H1 (cell line): ENCODE measurements around the gene SMOC2. TPM values are rescaled to one million over a fixed set of nuclear protein-coding genes. Genes with fewer than 3 reads are reported as not detected.

ENCODE experiments used
- CTCF ChIA-PET: fragments of 300-600 bp; sonication (Branson Sonifier 250); formaldehyde crosslinking; loops from one replicate; lab custom pipeline; 2021; ENCODE audit not compliant: partially characterized antibody; lab: Charles Lee
- POLR2A ChIA-PET: fragments of 300-600 bp; sonication (Branson Sonifier 250); formaldehyde crosslinking; loops from one replicate; lab custom pipeline; 2021; ENCODE audit warnings: inconsistent platforms; ENCODE audit not compliant: partially characterized antibody; lab: Charles Lee
- DNase-seq, 2 experiments: peaks; one replicate each; pipeline versions ENCODE4 v3.0.0 to v3.0.0-alpha.2; 2010 to 2022; ENCODE audit warnings: low spot score in 2 of 2, low read depth in 1 of 2, mixed read lengths in 1 of 2
- FAIRE-seq: peaks from 2 replicates; lab custom pipeline; 2011; peaks lifted over from hg19 to GRCh38; lab: Jason Lieb, UNC
- H2AFZ ChIP-seq: 2 replicates; pipeline ENCODE4 v1.8.1; 2012; ENCODE audit warnings: low read length, inconsistent platforms
- H2AK5ac ChIP-seq: 2 replicates; pipeline ENCODE4 v1.6.1; 2013; ENCODE audit warnings: low read depth, low read length
- H2BK120ac ChIP-seq: replicated peaks from 2 replicates; pipeline ENCODE3; 2013; ENCODE audit warnings: low read depth, low read length, inconsistent platforms
- H2BK12ac ChIP-seq: 2 replicates; pipeline ENCODE4 v1.6.1; 2013; ENCODE audit warnings: low read depth, low read length
- H2BK15ac ChIP-seq: 2 replicates; pipeline ENCODE4 v1.6.1; 2013; ENCODE audit warnings: low read length
- H2BK20ac ChIP-seq: 2 replicates; pipeline ENCODE4 v1.6.1; 2013; ENCODE audit warnings: low read length
- H2BK5ac ChIP-seq: 2 replicates; pipeline ENCODE4 v1.6.1; 2013; ENCODE audit warnings: low read depth, low read length
- H3K14ac ChIP-seq: 2 replicates; pipeline ENCODE4 v1.6.1; 2013; ENCODE audit warnings: inconsistent platforms; ENCODE audit not compliant: insufficient read length
- H3K18ac ChIP-seq: 2 replicates; pipeline ENCODE4 v1.6.1; 2013; ENCODE audit warnings: low read length; ENCODE audit errors: extremely low read depth
- H3K23ac ChIP-seq: 2 replicates; pipeline ENCODE4 v1.6.1; 2013; ENCODE audit warnings: inconsistent platforms; ENCODE audit not compliant: insufficient read length
- H3K23me2 ChIP-seq: 2 replicates; pipeline ENCODE4 v1.6.1; 2013; ENCODE audit warnings: low read depth, low read length
- H3K27ac ChIP-seq: 2 replicates; pipeline ENCODE4 v1.6.1; 2011; ENCODE audit warnings: low read depth, low read length, inconsistent platforms
- H3K27me3 ChIP-seq, 4 experiments: replicated peaks in 1 of 4; 1 replicate in 1 of 4; 2 replicates in 3 of 4; pipeline versions ENCODE4 v1.6.1 to v1.8.1; 2011 to 2013; ENCODE audit warnings: low read length in 3 of 4, mild to moderate bottlenecking in 3 of 4, inconsistent platforms in 2 of 4, mixed read lengths in 2 of 4, moderate library complexity in 1 of 4; ENCODE audit not compliant: control insufficient read depth in 3 of 4, insufficient read depth in 3 of 4; ENCODE audit errors: extremely low read depth in 1 of 4
- H3K36me3 ChIP-seq, 4 experiments: 2 replicates each; pipeline versions ENCODE4 v1.6.1 to v1.8.1; 2011 to 2013; ENCODE audit warnings: mild to moderate bottlenecking in 4 of 4, low read length in 3 of 4, moderate library complexity in 2 of 4, control low read depth in 1 of 4, inconsistent platforms in 1 of 4; ENCODE audit not compliant: insufficient read depth in 4 of 4, control insufficient read depth in 2 of 4
- H3K4ac ChIP-seq: replicated peaks from 2 replicates; pipeline ENCODE3; 2013; ENCODE audit warnings: low read length, low read depth, mixed read lengths, inconsistent platforms; ENCODE audit not compliant: insufficient read length
- H3K4me1 ChIP-seq, 4 experiments: replicated peaks in 1 of 4; 1 replicate in 1 of 4; 2 replicates in 3 of 4; pipeline versions ENCODE4 v1.6.1 to v1.8.1; 2011 to 2013; ENCODE audit warnings: low read length in 3 of 4, inconsistent platforms in 2 of 4, mixed read lengths in 1 of 4; ENCODE audit not compliant: insufficient read depth in 4 of 4, control insufficient read depth in 3 of 4
- H3K4me2 ChIP-seq, 2 experiments: 2 replicates each; pipeline versions ENCODE4 v1.6.1 to v1.8.1; 2011 to 2013; ENCODE audit warnings: low read depth in 2 of 2, low read length in 2 of 2, control low read depth in 1 of 2, inconsistent platforms in 1 of 2, mild to moderate bottlenecking in 1 of 2; ENCODE audit not compliant: insufficient read depth in 1 of 2
- H3K4me3 ChIP-seq, 4 experiments: fragments of 200-600, 300-600 bp in 1 of 4; sonication (generic), shearing (Covaris generic), sonication (Bioruptor Twin) in 1 of 4; 2 replicates each; pipeline versions ENCODE4 v1.5.1 to v1.8.1; 2011 to 2016; ENCODE audit warnings: low read length in 4 of 4, low read depth in 3 of 4, control low read depth in 2 of 4, inconsistent platforms in 2 of 4, mild to moderate bottlenecking in 2 of 4, mixed read lengths in 1 of 4, moderate library complexity in 1 of 4; ENCODE audit not compliant: insufficient read depth in 2 of 4; ENCODE audit errors: extremely low read depth in 1 of 4
- H3K56ac ChIP-seq: replicated peaks from 2 replicates; pipeline ENCODE3; 2013; ENCODE audit warnings: low read depth, mild to moderate bottlenecking, mixed read lengths, low read length, inconsistent platforms; ENCODE audit not compliant: insufficient read length
- H3K79me1 ChIP-seq: 2 replicates; pipeline ENCODE4 v1.6.1; 2013; ENCODE audit warnings: low read depth, low read length, control low read depth
- H3K79me2 ChIP-seq, 2 experiments: 2 replicates each; pipeline versions ENCODE4 v1.6.1 to v1.8.1; 2012 to 2013; ENCODE audit warnings: low read length in 2 of 2, mild to moderate bottlenecking in 2 of 2, inconsistent platforms in 1 of 2; ENCODE audit not compliant: insufficient read depth in 2 of 2, control insufficient read depth in 1 of 2
- H3K9ac ChIP-seq, 4 experiments: replicated peaks in 1 of 4; 1 replicate in 1 of 4; 2 replicates in 3 of 4; pipeline versions ENCODE4 v1.6.1 to v1.8.1; 2011 to 2013; ENCODE audit warnings: low read depth in 3 of 4, low read length in 3 of 4, control low read depth in 2 of 4, mild to moderate bottlenecking in 2 of 4, moderate library complexity in 2 of 4, inconsistent platforms in 1 of 4; ENCODE audit errors: extremely low read depth in 1 of 4
- H3K9me3 ChIP-seq, 2 experiments: 2 replicates each; pipeline versions ENCODE4 v1.6.1 to v1.8.1; 2012 to 2013; ENCODE audit warnings: mild to moderate bottlenecking in 2 of 2, moderate library complexity in 2 of 2, control low read depth in 1 of 2, inconsistent platforms in 1 of 2, low read depth in 1 of 2, low read length in 1 of 2, mixed read lengths in 1 of 2; ENCODE audit not compliant: insufficient read depth in 2 of 2
- H4K20me1 ChIP-seq, 2 experiments: replicated peaks in 1 of 2; 2 replicates each; pipeline versions ENCODE3 to v1.8.1; 2011 to 2013; ENCODE audit warnings: inconsistent platforms in 2 of 2, low read length in 2 of 2, mild to moderate bottlenecking in 1 of 2; ENCODE audit not compliant: insufficient read depth in 2 of 2, control insufficient read depth in 1 of 2
- H4K5ac ChIP-seq: 2 replicates; pipeline ENCODE4 v1.6.1; 2013; ENCODE audit warnings: low read length, low read depth, mixed read lengths, inconsistent platforms; ENCODE audit not compliant: insufficient read length
- H4K8ac ChIP-seq: 2 replicates; pipeline ENCODE4 v1.8.0; 2013; ENCODE audit warnings: mild to moderate bottlenecking, moderate library complexity, low read length, inconsistent platforms; ENCODE audit not compliant: insufficient read depth; ENCODE audit errors: extremely low read depth
- H4K91ac ChIP-seq: replicated peaks from 2 replicates; pipeline ENCODE3; 2013; ENCODE audit warnings: low read length, mixed read lengths, inconsistent platforms; ENCODE audit not compliant: insufficient read length
- CREB1 ChIP-seq: IDR thresholded peaks from 2 replicates; pipeline ENCODE4 v1.6.1; 2012; ENCODE audit warnings: inconsistent platforms
- EP300 ChIP-seq, 2 experiments: IDR thresholded peaks; 1 replicate in 1 of 2; 2 replicates in 1 of 2; pipeline ENCODE4 v1.6.1; 2011 to 2012; ENCODE audit warnings: low read depth in 2 of 2, low read length in 2 of 2, mild to moderate bottlenecking in 2 of 2, borderline replicate concordance in 1 of 2, inconsistent platforms in 1 of 2, moderate library complexity in 1 of 2
- SAP30 ChIP-seq: fragments of 300-600 bp; sonication (generic); IDR thresholded peaks from 2 replicates; pipeline ENCODE4 v1.7.1; 2012; ENCODE audit warnings: low read length, moderate library complexity, mild to moderate bottlenecking, inconsistent platforms; ENCODE audit not compliant: insufficient read depth, insufficient replicate concordance
- SUZ12 ChIP-seq: fragments of 200-600 bp; sonication (generic); IDR thresholded peaks from 2 replicates; pipeline ENCODE4 v1.6.1; 2012; ENCODE audit warnings: mild to moderate bottlenecking, inconsistent platforms, low read length, moderate library complexity, mixed read lengths
- WGBS, 2 experiments: shearing (Covaris generic) in 1 of 2; methylation state at CpG; one replicate each; pipeline versions ENCODE4 v1.1.6 to v1.1.7; 2013 to 2015; ENCODE audit warnings: low lambda C conversion rate in 2 of 2, mixed read lengths in 2 of 2, inconsistent platforms in 1 of 2, low coverage in 1 of 2, missing lambda C conversion rate in 1 of 2; ENCODE audit not compliant: insufficient replicate concordance in 2 of 2, insufficient coverage in 1 of 2, insufficient read length in 1 of 2; ENCODE audit errors: extremely low coverage in 1 of 2, missing lambda C conversion rate in 1 of 2; 5-methylcytosine and 5-hydroxymethylcytosine counted together
- polyA plus RNA-seq, 7 experiments: library from polyadenylated mRNA; depleted of rRNA in 3 of 7; stranded (reverse) in 5 of 7; unstranded in 2 of 7; fragments of >200 nt in 5 of 7; fragments of 200-250 nt in 2 of 7; gene quantifications; 1 replicate in 5 of 7; 2 replicates in 1 of 7; 4 replicates in 1 of 7; pipeline versions ENCODE4 v1.2.1 to v1.2.3, GENCODE V29; 2011 to 2013; ENCODE audit warnings: missing spikeins in 2 of 7, mixed read lengths in 2 of 7
- total RNA-seq: library from RNA; stranded (reverse); fragmentation: NEBNext Ultra II Directional; extraction: Animal tissue kit (Norgen Biotek cat#: 25700); gene quantifications from 2 replicates; pipeline ENCODE4 v1.2.1, GENCODE V29; 2021
- TF ChIP-seq, protein P1 (sequence below): IDR thresholded peaks from 2 replicates; pipeline ENCODE4 v1.6.1; 2012; ENCODE audit warnings: low read length, inconsistent platforms

Gene SMOC2
- total and polyA plus RNA-seq, 2 of the 8 experiments (the other 6 are each of a cell fraction or from before 2014, with no cell fraction given) = 7.7 to 8.5 TPM

DNA sequence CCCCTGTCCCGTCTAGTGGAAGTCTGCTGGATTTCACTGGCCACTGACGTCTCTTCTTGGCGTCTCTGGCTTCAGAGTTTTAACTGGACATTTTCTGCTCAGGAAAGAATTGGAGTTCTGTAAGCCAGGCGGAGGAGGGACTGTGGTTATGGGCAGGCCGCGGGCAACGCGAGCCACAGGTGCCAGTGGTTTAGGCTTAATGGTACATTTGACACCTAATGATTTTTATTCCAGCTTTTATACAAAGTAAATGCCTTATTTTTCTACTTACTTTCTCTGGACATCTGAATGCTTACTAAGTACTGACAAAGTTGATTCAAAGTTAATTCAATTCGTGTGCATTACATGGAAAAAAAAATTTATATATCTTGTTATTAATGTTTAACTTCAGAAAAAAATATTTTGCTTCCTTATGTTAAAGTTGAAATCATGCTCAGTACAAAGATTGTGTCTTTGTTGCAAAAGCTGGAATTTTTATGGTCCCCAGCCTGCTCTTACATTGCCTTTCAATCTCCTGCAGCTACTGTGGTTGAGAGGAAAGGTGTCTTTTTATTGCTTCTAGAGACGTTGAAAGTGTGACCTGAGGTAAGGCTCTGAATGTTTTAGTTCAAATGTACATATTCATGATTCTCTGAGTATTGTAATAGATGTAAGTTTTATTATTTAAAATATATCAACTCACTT is 231.0 kb downstream of the SMOC2 start:
- Histone ChIP-seq H3K9me3 (no peaks in the 10 kb centered on the region), H3K23ac (no peak overlapping the region), H2BK5ac (no peak overlapping the region), H4K5ac (no peak overlapping the region), H3K56ac (no peak overlapping the region), H2AK5ac (no peak overlapping the region), H3K79me1 (no peaks in the 10 kb centered on the region), H3K4ac (no peak overlapping the region), H3K4me2 (no peak overlapping the region), H3K4me1 (peaks cover 0 to 11% (median 2%) of the 10 kb centered on the region in 4 experiments; a peak in 3 of 7 replicates), H3K9ac (no peak overlapping the region), H2BK20ac (no peak overlapping the region), H2BK120ac (no peak overlapping the region), H3K14ac (no peak overlapping the region), H2BK15ac (no peak overlapping the region), H2BK12ac (no peak overlapping the region), H3K27me3 (no peaks in the 10 kb centered on the region), H3K27ac (no peak overlapping the region), H2AFZ (no peak overlapping the region), H3K18ac (no peak overlapping the region), H3K23me2 (no peaks in the 10 kb centered on the region), H4K8ac (no peak overlapping the region), H3K4me3 (no peak overlapping the region), H4K91ac (no peak overlapping the region), H3K36me3 (no peaks in the 10 kb centered on the region), H4K20me1 (no peaks in the 10 kb centered on the region), H3K79me2 (no peaks in the 10 kb centered on the region)
- FAIRE-seq = no peak
- ChIA-PET POLR2A (no interaction called here), CTCF (no interaction called here)
- 98% methylated on average over 10 of the region's 10 CpGs; no CpG with 5 or more reads in 1 of the 2 experiments for WGBS, 2 experiments
- no peak for DNase-seq
- TF ChIP-seq, protein P1, sequence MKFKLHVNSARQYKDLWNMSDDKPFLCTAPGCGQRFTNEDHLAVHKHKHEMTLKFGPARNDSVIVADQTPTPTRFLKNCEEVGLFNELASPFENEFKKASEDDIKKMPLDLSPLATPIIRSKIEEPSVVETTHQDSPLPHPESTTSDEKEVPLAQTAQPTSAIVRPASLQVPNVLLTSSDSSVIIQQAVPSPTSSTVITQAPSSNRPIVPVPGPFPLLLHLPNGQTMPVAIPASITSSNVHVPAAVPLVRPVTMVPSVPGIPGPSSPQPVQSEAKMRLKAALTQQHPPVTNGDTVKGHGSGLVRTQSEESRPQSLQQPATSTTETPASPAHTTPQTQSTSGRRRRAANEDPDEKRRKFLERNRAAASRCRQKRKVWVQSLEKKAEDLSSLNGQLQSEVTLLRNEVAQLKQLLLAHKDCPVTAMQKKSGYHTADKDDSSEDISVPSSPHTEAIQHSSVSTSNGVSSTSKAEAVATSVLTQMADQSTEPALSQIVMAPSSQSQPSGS = no peak
- TF ChIP-seq EP300 (IDR thresholded peaks at IDR 0.05; ENCODE audit: borderline replicate concordance in 1 of 2, low read depth in 2 of 2, low read length in 2 of 2) (no peak), SAP30 (no peak), SUZ12 (no peak), CREB1 (no peak)
